HEK293 (cell line): Measurements from ENCODE around the gene BRSK1.

Experiments
- GLI4 ChIP-seq: fragments of 450-650 bp; formaldehyde crosslinking; IDR thresholded peaks from 2 replicates; pipeline ENCODE4 v1.5.1; 2016; ENCODE audit warnings: missing biosample characterization, missing genetic modification characterization
- HOXD13 ChIP-seq: sonication (generic); formaldehyde crosslinking; IDR thresholded peaks from 2 replicates; pipeline ENCODE4 v1.8.0; 2022; ENCODE audit warnings: missing genetic modification reagents, borderline replicate concordance
- REPIN1 ChIP-seq: fragments of 450-650 bp; formaldehyde crosslinking; IDR thresholded peaks from 2 replicates; pipeline ENCODE4 v1.5.1; 2017; ENCODE audit warnings: missing biosample characterization, missing genetic modification characterization, low read depth
- SALL2 ChIP-seq: fragments of 450-650 bp; formaldehyde crosslinking; IDR thresholded peaks from 2 replicates; pipeline ENCODE4 v1.5.0; 2017; ENCODE audit warnings: missing biosample characterization, mild to moderate bottlenecking, missing genetic modification characterization, borderline replicate concordance
- SP2 ChIP-seq: fragments of 450-650 bp; formaldehyde crosslinking; IDR thresholded peaks from 2 replicates; pipeline ENCODE4 v1.5.1; 2016; ENCODE audit warnings: missing biosample characterization, missing genetic modification characterization
- SP7 ChIP-seq: fragments of 450-650 bp; formaldehyde crosslinking; IDR thresholded peaks from 2 replicates; pipeline ENCODE4 v1.5.1; 2016; ENCODE audit warnings: missing biosample characterization, missing genetic modification characterization
- TRIM28 ChIP-seq: IDR thresholded peaks from 2 replicates; pipeline ENCODE4 v1.6.1; 2011; ENCODE audit warnings: low read length, control low read depth, borderline replicate concordance
- WT1 ChIP-seq: fragments of 450-650 bp; formaldehyde crosslinking; IDR thresholded peaks from 2 replicates; pipeline ENCODE4 v1.5.1; 2016; ENCODE audit warnings: missing biosample characterization, missing genetic modification characterization
- ZBTB17 ChIP-seq: fragments of 450-650 bp; formaldehyde crosslinking; IDR thresholded peaks from 2 replicates; pipeline ENCODE4 v1.5.1; 2016; ENCODE audit warnings: missing biosample characterization, missing genetic modification characterization
- ZBTB8A ChIP-seq: fragments of 450-650 bp; formaldehyde crosslinking; IDR thresholded peaks from 2 replicates; pipeline ENCODE4 v1.5.1; 2016; ENCODE audit warnings: missing biosample characterization, missing genetic modification characterization
- ZNF174 ChIP-seq: fragments of 450-650 bp; formaldehyde crosslinking; IDR thresholded peaks from 2 replicates; pipeline ENCODE4 v1.5.0; 2017; ENCODE audit warnings: missing biosample characterization, mild to moderate bottlenecking, missing genetic modification characterization
- ZNF23 ChIP-seq: fragments of 450-650 bp; formaldehyde crosslinking; IDR thresholded peaks from 2 replicates; pipeline ENCODE4 v1.5.1; 2016; ENCODE audit warnings: missing biosample characterization, missing genetic modification characterization, borderline replicate concordance
- ZNF394 ChIP-seq: fragments of 450-650 bp; formaldehyde crosslinking; IDR thresholded peaks from 2 replicates; pipeline ENCODE4 v1.5.1; 2016; ENCODE audit warnings: missing biosample characterization, missing genetic modification characterization, mild to moderate bottlenecking, moderate library complexity, borderline replicate concordance
- ZNF423 ChIP-seq: fragments of 450-650 bp; formaldehyde crosslinking; IDR thresholded peaks from 2 replicates; pipeline ENCODE4 v1.5.1; 2016; ENCODE audit warnings: missing biosample characterization, missing genetic modification characterization
- ZNF48 ChIP-seq: fragments of 450-650 bp; formaldehyde crosslinking; IDR thresholded peaks from 2 replicates; pipeline ENCODE4 v1.5.1; 2016; ENCODE audit warnings: missing biosample characterization, missing genetic modification characterization
- ZNF510 ChIP-seq: fragments of 450-650 bp; formaldehyde crosslinking; IDR thresholded peaks from 2 replicates; pipeline ENCODE4 v1.5.1; 2018; ENCODE audit warnings: mild to moderate bottlenecking, missing genetic modification characterization, missing biosample characterization; ENCODE audit not compliant: insufficient replicate concordance
- ZNF549 ChIP-seq: fragments of 450-650 bp; IDR thresholded peaks from 2 replicates; pipeline ENCODE4 v1.5.1; 2018; ENCODE audit warnings: missing biosample characterization, missing genetic modification characterization, mild to moderate bottlenecking, inconsistent platforms, moderate library complexity
- ZNF623 ChIP-seq: fragments of 450-650 bp; formaldehyde crosslinking; IDR thresholded peaks from 2 replicates; pipeline ENCODE4 v1.5.1; 2016; ENCODE audit warnings: missing biosample characterization, missing genetic modification characterization
- ZNF677 ChIP-seq: fragments of 450-650 bp; IDR thresholded peaks from 2 replicates; pipeline ENCODE4 v1.5.0; 2018; ENCODE audit warnings: missing biosample characterization, mild to moderate bottlenecking, missing genetic modification characterization, moderate library complexity
- ZNF76 ChIP-seq: fragments of 450-650 bp; formaldehyde crosslinking; IDR thresholded peaks from 2 replicates; pipeline ENCODE4; 2016; ENCODE audit warnings: low read depth, missing biosample characterization, missing genetic modification characterization, borderline replicate concordance
- ZNF791 ChIP-seq: fragments of 450-650 bp; formaldehyde crosslinking; IDR thresholded peaks from 2 replicates; pipeline ENCODE4 v1.5.1; 2016; ENCODE audit warnings: missing biosample characterization, missing genetic modification characterization
- ZNF837 ChIP-seq: fragments of 450-650 bp; formaldehyde crosslinking; IDR thresholded peaks from 2 replicates; pipeline ENCODE4 v1.5.1; 2016; ENCODE audit warnings: missing biosample characterization, missing genetic modification characterization
- ZSCAN30 ChIP-seq: fragments of 450-650 bp; IDR thresholded peaks from 2 replicates; pipeline ENCODE4 v1.5.1; 2018; ENCODE audit warnings: missing biosample characterization, mild to moderate bottlenecking, missing genetic modification characterization, moderate library complexity
- TF ChIP-seq, protein P1 (sequence below): fragments of 450-650 bp; formaldehyde crosslinking; IDR thresholded peaks from 2 replicates; pipeline ENCODE4 v1.5.1; 2017; ENCODE audit warnings: missing biosample characterization, missing genetic modification characterization
- TF ChIP-seq, protein P2 (sequence below): fragments of 450-650 bp; formaldehyde crosslinking; IDR thresholded peaks from 2 replicates; pipeline ENCODE4 v1.5.1; 2016; ENCODE audit warnings: missing biosample characterization, missing genetic modification characterization, borderline replicate concordance
- TF ChIP-seq, protein P3 (sequence below): fragments of 450-650 bp; formaldehyde crosslinking; conservative IDR thresholded peaks from 2 replicates; pipeline ENCODE4 v1.5.1; 2016; ENCODE audit warnings: low read depth, missing biosample characterization, missing genetic modification characterization

Gene BRSK1

DNA sequence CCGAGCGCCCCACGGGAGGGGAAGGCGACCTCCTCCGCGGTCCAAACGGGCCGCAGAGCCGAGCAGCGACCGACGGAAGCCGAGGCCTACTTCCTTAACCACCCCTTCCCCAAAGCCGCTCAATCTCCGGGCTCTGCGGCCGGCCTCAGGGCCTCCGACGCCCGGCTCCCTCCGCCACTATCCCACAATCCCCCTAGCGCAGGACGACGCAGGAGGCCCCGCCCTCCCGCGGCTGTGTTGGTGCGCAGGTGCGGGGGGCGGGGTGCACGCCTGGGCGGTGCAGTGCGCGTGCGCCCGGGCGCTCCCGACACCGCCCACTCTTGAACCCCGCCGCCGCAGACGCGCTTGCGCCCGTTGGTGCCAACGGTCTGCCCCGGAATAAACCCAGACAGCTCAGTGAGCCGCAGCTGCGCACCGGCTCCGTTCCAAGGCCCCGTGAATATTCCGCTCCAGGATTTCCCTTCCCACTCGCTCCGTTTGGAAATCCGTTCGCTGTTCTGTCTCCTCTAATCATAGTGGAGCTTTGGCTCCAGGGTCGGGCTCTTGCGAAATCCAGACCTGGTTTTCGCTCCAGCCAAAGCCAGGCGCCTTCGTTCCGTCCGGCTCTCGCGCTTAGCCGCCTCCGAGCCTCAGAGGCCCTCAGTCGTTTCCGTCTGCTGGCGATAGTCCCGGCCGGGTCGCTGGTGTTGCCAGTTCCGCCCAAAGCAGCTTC, 24.8 kb upstream of the BRSK1 start, which contains the start of gene PPP6R1 (continued):
- TF ChIP-seq ZNF174 (no peak), TRIM28 (peak; percentile 80; the same call in 1 of the 2 replicates), ZNF423 (tag by site-specific recombination) (no peak), GLI4 (tag by site-specific recombination) (0 out of 2 replicates have a peak, but pooled peaks have one; percentile 45), SP7 (tag by site-specific recombination) (peak; percentile 95), ZNF549 (no peak), ZNF394 (tag by site-specific recombination) (peak; percentile 79; the same call in 1 of the 2 replicates), ZBTB8A (tag by site-specific recombination) (peak; percentile 78), SALL2 (tag by site-specific recombination) (0 out of 2 replicates have a peak, but pooled peaks have one; percentile 52), ZNF791 (no peak; the same call in 1 of the 2 replicates), WT1 (tag by site-specific recombination) (no peak), REPIN1 (tag by site-specific recombination) (0 out of 2 replicates have a peak, but pooled peaks have one; percentile 13), ZNF23 (tag by site-specific recombination) (no peak), ZSCAN30 (peak; percentile 97), ZNF837 (tag by site-specific recombination) (no peak), HOXD13 (CRISPR knock-in tag) (peak; percentile 80; the same call in 1 of the 2 replicates), ZNF76 (tag by site-specific recombination) (peak; percentile 92), ZNF677 (tag by site-specific recombination) (peak; percentile 55; the same call in 1 of the 2 replicates), SP2 (peak; percentile 82), ZNF510 (tag by site-specific recombination) (no peak), ZBTB17 (tag by site-specific recombination) (peak; percentile 97), ZNF623 (tag by site-specific recombination) (peak; percentile 33), ZNF48 (no peak)
- TF ChIP-seq, protein P1, sequence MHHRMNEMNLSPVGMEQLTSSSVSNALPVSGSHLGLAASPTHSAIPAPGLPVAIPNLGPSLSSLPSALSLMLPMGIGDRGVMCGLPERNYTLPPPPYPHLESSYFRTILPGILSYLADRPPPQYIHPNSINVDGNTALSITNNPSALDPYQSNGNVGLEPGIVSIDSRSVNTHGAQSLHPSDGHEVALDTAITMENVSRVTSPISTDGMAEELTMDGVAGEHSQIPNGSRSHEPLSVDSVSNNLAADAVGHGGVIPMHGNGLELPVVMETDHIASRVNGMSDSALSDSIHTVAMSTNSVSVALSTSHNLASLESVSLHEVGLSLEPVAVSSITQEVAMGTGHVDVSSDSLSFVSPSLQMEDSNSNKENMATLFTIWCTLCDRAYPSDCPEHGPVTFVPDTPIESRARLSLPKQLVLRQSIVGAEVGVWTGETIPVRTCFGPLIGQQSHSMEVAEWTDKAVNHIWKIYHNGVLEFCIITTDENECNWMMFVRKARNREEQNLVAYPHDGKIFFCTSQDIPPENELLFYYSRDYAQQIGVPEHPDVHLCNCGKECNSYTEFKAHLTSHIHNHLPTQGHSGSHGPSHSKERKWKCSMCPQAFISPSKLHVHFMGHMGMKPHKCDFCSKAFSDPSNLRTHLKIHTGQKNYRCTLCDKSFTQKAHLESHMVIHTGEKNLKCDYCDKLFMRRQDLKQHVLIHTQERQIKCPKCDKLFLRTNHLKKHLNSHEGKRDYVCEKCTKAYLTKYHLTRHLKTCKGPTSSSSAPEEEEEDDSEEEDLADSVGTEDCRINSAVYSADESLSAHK (tag by site-specific recombination): peak; percentile 73
- TF ChIP-seq, protein P2, sequence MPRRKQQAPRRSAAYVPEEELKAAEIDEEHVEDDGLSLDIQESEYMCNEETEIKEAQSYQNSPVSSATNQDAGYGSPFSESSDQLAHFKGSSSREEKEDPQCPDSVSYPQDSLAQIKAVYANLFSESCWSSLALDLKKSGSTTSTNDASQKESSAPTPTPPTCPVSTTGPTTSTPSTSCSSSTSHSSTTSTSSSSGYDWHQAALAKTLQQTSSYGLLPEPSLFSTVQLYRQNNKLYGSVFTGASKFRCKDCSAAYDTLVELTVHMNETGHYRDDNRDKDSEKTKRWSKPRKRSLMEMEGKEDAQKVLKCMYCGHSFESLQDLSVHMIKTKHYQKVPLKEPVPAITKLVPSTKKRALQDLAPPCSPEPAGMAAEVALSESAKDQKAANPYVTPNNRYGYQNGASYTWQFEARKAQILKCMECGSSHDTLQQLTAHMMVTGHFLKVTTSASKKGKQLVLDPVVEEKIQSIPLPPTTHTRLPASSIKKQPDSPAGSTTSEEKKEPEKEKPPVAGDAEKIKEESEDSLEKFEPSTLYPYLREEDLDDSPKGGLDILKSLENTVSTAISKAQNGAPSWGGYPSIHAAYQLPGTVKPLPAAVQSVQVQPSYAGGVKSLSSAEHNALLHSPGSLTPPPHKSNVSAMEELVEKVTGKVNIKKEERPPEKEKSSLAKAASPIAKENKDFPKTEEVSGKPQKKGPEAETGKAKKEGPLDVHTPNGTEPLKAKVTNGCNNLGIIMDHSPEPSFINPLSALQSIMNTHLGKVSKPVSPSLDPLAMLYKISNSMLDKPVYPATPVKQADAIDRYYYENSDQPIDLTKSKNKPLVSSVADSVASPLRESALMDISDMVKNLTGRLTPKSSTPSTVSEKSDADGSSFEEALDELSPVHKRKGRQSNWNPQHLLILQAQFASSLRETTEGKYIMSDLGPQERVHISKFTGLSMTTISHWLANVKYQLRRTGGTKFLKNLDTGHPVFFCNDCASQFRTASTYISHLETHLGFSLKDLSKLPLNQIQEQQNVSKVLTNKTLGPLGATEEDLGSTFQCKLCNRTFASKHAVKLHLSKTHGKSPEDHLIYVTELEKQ (tag by site-specific recombination): peak; percentile 57; the same call in 1 of the 2 replicates
- TF ChIP-seq, protein P3, sequence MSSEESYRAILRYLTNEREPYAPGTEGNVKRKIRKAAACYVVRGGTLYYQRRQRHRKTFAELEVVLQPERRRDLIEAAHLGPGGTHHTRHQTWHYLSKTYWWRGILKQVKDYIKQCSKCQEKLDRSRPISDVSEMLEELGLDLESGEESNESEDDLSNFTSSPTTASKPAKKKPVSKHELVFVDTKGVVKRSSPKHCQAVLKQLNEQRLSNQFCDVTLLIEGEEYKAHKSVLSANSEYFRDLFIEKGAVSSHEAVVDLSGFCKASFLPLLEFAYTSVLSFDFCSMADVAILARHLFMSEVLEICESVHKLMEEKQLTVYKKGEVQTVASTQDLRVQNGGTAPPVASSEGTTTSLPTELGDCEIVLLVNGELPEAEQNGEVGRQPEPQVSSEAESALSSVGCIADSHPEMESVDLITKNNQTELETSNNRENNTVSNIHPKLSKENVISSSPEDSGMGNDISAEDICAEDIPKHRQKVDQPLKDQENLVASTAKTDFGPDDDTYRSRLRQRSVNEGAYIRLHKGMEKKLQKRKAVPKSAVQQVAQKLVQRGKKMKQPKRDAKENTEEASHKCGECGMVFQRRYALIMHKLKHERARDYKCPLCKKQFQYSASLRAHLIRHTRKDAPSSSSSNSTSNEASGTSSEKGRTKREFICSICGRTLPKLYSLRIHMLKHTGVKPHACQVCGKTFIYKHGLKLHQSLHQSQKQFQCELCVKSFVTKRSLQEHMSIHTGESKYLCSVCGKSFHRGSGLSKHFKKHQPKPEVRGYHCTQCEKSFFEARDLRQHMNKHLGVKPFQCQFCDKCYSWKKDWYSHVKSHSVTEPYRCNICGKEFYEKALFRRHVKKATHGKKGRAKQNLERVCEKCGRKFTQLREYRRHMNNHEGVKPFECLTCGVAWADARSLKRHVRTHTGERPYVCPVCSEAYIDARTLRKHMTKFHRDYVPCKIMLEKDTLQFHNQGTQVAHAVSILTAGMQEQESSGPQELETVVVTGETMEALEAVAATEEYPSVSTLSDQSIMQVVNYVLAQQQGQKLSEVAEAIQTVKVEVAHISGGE (tag by site-specific recombination): peak; percentile 85
